K562 (cell line): ENCODE results near the gene GLRX. TPM values are rescaled to one million over a fixed set of nuclear protein-coding genes. Genes with fewer than 3 reads are reported as not detected.

Source experiments
- ATAC-seq: fragments of 200-7000 bp; cut with Tn5 transposase; 3 replicates; pipeline ENCODE4 v1.9.1; 2020; ENCODE audit warnings: moderate library complexity
- BruUV-seq: library from RNA; stranded (reverse); fragments of 400-500 nt; replicated peaks from 2 replicates; lab custom pipeline; 2021; lab: Mats Ljungman, UMichigan
- CTCF ChIA-PET: fragments of 300-600 bp; formaldehyde crosslinking; extraction: SDS; loops from one replicate; lab custom pipeline; 2021; ENCODE audit warnings: low intra/inter-chr PET ratio; lab: Yijun Ruan, JAX
- POLR2A ChIA-PET: fragments of 300-600, 350-650 bp; sonication (Branson Sonifier 250); formaldehyde crosslinking; extraction: SDS; loops from one replicate; lab custom pipeline; 2021; ENCODE audit warnings: antibody characterized with exemption, inconsistent platforms; lab: Yijun Ruan, JAX
- DNase-seq, 4 experiments: peaks; one replicate each; pipeline versions ENCODE4 v3.0.0 to v3.0.0-alpha.2; 2011 to 2018; ENCODE audit warnings: low spot score in 3 of 4, mixed read lengths in 3 of 4; ENCODE audit errors: extremely low read depth in 1 of 4
- FAIRE-seq: peaks from 2 replicates; lab custom pipeline; 2011; peaks lifted over from hg19 to GRCh38; lab: Jason Lieb, UNC
- H2AFZ ChIP-seq: 2 replicates; pipeline ENCODE4 v1.6.0; 2011; ENCODE audit warnings: low read depth, low read length, control low read depth, inconsistent platforms
- H3K27ac ChIP-seq: fragments of 200-600 bp; 3 replicates; pipeline ENCODE4 v1.8.0; 2011; ENCODE audit warnings: low read depth, mild to moderate bottlenecking, control low read depth, inconsistent platforms, low read length, moderate library complexity, mixed read lengths; ENCODE audit errors: extremely low read depth
- H3K27me3 ChIP-seq, 2 experiments: fragments of 300-600 bp in 1 of 2; 2 replicates in 1 of 2; 3 replicates in 1 of 2; pipeline versions ENCODE4 v1.6.0 to v1.8.0; 2011; ENCODE audit warnings: inconsistent platforms in 2 of 2, low read length in 2 of 2, mild to moderate bottlenecking in 1 of 2, mixed read lengths in 1 of 2, moderate library complexity in 1 of 2; ENCODE audit not compliant: control insufficient read depth in 2 of 2, insufficient read depth in 2 of 2
- H3K36me3 ChIP-seq: fragments of 300-600 bp; 3 replicates; pipeline ENCODE4 v1.8.0; 2011; ENCODE audit warnings: mild to moderate bottlenecking, low read length, inconsistent platforms; ENCODE audit not compliant: control insufficient read depth, insufficient read depth
- H3K4me1 ChIP-seq, 2 experiments: fragments of 200-600 bp in 1 of 2; replicated peaks in 1 of 2; 2 replicates in 1 of 2; 3 replicates in 1 of 2; pipeline versions ENCODE4 v1.5.1 to v1.8.0; 2011; ENCODE audit warnings: inconsistent platforms in 2 of 2, low read length in 2 of 2, mild to moderate bottlenecking in 1 of 2, mixed read lengths in 1 of 2, moderate library complexity in 1 of 2; ENCODE audit not compliant: control insufficient read depth in 2 of 2, insufficient read depth in 2 of 2
- H3K4me2 ChIP-seq: 2 replicates; pipeline ENCODE4 v1.6.1; 2011; ENCODE audit warnings: low read length, control low read depth, inconsistent platforms, mixed read lengths; ENCODE audit not compliant: insufficient read depth
- H3K4me3 ChIP-seq: fragments of 200-600 bp; sonication (generic), shearing (Covaris generic); 2 replicates; pipeline ENCODE4 v1.5.1; 2016; ENCODE audit warnings: control low read depth, inconsistent platforms
- H3K79me2 ChIP-seq: fragments of 200-600 bp; 3 replicates; pipeline ENCODE4 v1.8.0; 2011; ENCODE audit warnings: low read length, inconsistent platforms; ENCODE audit not compliant: control insufficient read depth, insufficient read depth
- H3K9ac ChIP-seq, 2 experiments: 2 replicates each; pipeline versions ENCODE4 v1.6.0 to v1.6.1; 2011; ENCODE audit warnings: low read depth in 2 of 2, low read length in 2 of 2, control low read depth in 1 of 2, inconsistent platforms in 1 of 2, mild to moderate bottlenecking in 1 of 2, mixed read lengths in 1 of 2; ENCODE audit not compliant: insufficient read depth in 1 of 2
- H3K9me1 ChIP-seq: one replicate; pipeline ENCODE4 v1.6.0; 2011; ENCODE audit warnings: inconsistent platforms, mild to moderate bottlenecking, low read length, moderate library complexity; ENCODE audit not compliant: control insufficient read depth, insufficient read depth
- H3K9me3 ChIP-seq: replicated peaks from 2 replicates; pipeline ENCODE4 v1.5.1; 2011; ENCODE audit warnings: low read depth, low read length, inconsistent platforms; ENCODE audit not compliant: control insufficient read depth, insufficient read depth
- H4K20me1 ChIP-seq: replicated peaks from 2 replicates; pipeline ENCODE4 v1.6.1; 2011; ENCODE audit warnings: low read length, inconsistent platforms, mixed read lengths; ENCODE audit not compliant: control insufficient read depth, insufficient read depth
- ELF4 ChIP-seq: fragments of 450-650 bp; formaldehyde crosslinking; IDR thresholded peaks from 2 replicates; pipeline ENCODE4 v1.4.0; 2022; ENCODE audit warnings: missing genetic modification characterization
- ELK1 ChIP-seq: sonication (generic); formaldehyde crosslinking; IDR thresholded peaks from 2 replicates; pipeline ENCODE4 v1.8.1; 2022; ENCODE audit warnings: missing genetic modification reagents
- FOXA3 ChIP-seq, 2 experiments: fragments of 450-650 bp in 1 of 2; sonication (generic) in 1 of 2; formaldehyde crosslinking; IDR thresholded peaks in 1 of 2; conservative IDR thresholded peaks in 1 of 2; 2 replicates each; pipeline versions ENCODE4 v1.4.0 to v1.8.0; 2020 to 2022; ENCODE audit warnings: mild to moderate bottlenecking in 2 of 2, missing genetic modification reagents in 1 of 2
- HCFC1 ChIP-seq: IDR thresholded peaks from 2 replicates; pipeline ENCODE4 v1.6.1; 2012; ENCODE audit warnings: low read depth, low read length, improper control_type of control experiment
- HEY1 ChIP-seq: fragments of 250-450 bp; sonication (Bioruptor Pico); IDR thresholded peaks from 2 replicates; pipeline ENCODE4 v1.5.0; 2020; ENCODE audit warnings: mild to moderate bottlenecking, moderate library complexity, borderline replicate concordance
- POLR2B ChIP-seq: fragments of 450-650 bp; IDR thresholded peaks from 2 replicates; pipeline ENCODE4 v1.6.1; 2018; ENCODE audit warnings: low read depth; ENCODE audit not compliant: partially characterized antibody
- POLR2H ChIP-seq: IDR thresholded peaks from 2 replicates; pipeline ENCODE4 v1.6.1; 2016; ENCODE audit warnings: missing genetic modification characterization, low read depth, mild to moderate bottlenecking, control low read depth, missing compliant biosample characterization, moderate library complexity
- PURB ChIP-seq: sonication (generic); formaldehyde crosslinking; IDR thresholded peaks from 2 replicates; pipeline ENCODE4 v1.9.0; 2021; ENCODE audit warnings: low read depth, mild to moderate bottlenecking, missing genetic modification reagents
- SNAPC5 ChIP-seq: fragments of 250-450 bp; sonication (Bioruptor Pico); IDR thresholded peaks from 2 replicates; pipeline ENCODE4 v1.8.0; 2021; ENCODE audit warnings: moderate library complexity, mild to moderate bottlenecking, inconsistent platforms
- TGIF2 ChIP-seq: sonication (generic); formaldehyde crosslinking; IDR thresholded peaks from 2 replicates; pipeline ENCODE4 v1.8.1; 2022; ENCODE audit warnings: mild to moderate bottlenecking, missing genetic modification reagents, moderate library complexity
- TOE1 ChIP-seq, 2 experiments: fragments of 450-650 bp in 1 of 2; sonication (generic) in 1 of 2; formaldehyde crosslinking in 1 of 2; IDR thresholded peaks; 2 replicates each; pipeline versions ENCODE4 v1.7.1 to v1.8.0; 2016 to 2022; ENCODE audit warnings: borderline replicate concordance in 2 of 2, mild to moderate bottlenecking in 2 of 2, antibody characterized with exemption in 1 of 2, inconsistent platforms in 1 of 2, low read depth in 1 of 2, missing genetic modification reagents in 1 of 2, moderate library complexity in 1 of 2
- ZBTB26 ChIP-seq: fragments of 450-650 bp; formaldehyde crosslinking; IDR thresholded peaks from 2 replicates; pipeline ENCODE4 v1.4.0; 2022; ENCODE audit warnings: missing genetic modification characterization
- ZNF347 ChIP-seq: fragments of 450-650 bp; formaldehyde crosslinking; IDR thresholded peaks from 2 replicates; pipeline ENCODE4 v1.4.0; 2020; ENCODE audit warnings: low read depth, mild to moderate bottlenecking, moderate library complexity
- ZNF695 ChIP-seq: fragments of 450-650 bp; formaldehyde crosslinking; IDR thresholded peaks from 2 replicates; pipeline ENCODE4 v1.4.0; 2020; ENCODE audit warnings: mild to moderate bottlenecking, moderate library complexity
- ZNF778 ChIP-seq: fragments of 450-650 bp; formaldehyde crosslinking; IDR thresholded peaks from 2 replicates; pipeline ENCODE4 v1.4.0; 2020; ENCODE audit warnings: mild to moderate bottlenecking, moderate library complexity
- WGBS: fragments of 100-300 bp; shearing (Covaris generic); methylation state at CpG from one replicate; pipeline ENCODE4 v1.1.6; 2016; ENCODE audit warnings: low coverage, mixed read lengths; ENCODE audit not compliant: insufficient coverage; ENCODE audit errors: missing lambda C conversion rate; 5-methylcytosine and 5-hydroxymethylcytosine counted together
- in situ Hi-C: fragments of 300-500 bp; cut with MboI; formaldehyde crosslinking; loops from 4 replicates; pipeline ENCODE4 v1.15.0; 2018; ENCODE audit warnings: inconsistent platforms, mixed read lengths
- intact Hi-C: fragments of 100-400 bp; cut with micrococcal nuclease; formaldehyde crosslinking; loops from 2 replicates; pipeline ENCODE4 v1.14.2; 2022
- polyA plus RNA-seq, 8 experiments: library from polyadenylated mRNA; depleted of rRNA in 4 of 8; stranded (reverse) in 5 of 8; unstranded in 3 of 8; fragments of >200 nt; fragmentation: Nextera tagmentation in 2 of 8; fragmentation: Illumina TruSeq in 1 of 8; extraction: Ambion mirVana in 2 of 8; extraction: Trizol in 1 of 8; gene quantifications; 2 replicates each; pipeline versions ENCODE4 v1.2.1 to v1.2.3, GENCODE V29; 2011 to 2014; ENCODE audit warnings: inconsistent platforms in 1 of 8, missing spikeins in 1 of 8
- total RNA-seq, 7 experiments: library from RNA; depleted of rRNA in 6 of 7; stranded (reverse); fragments of >200 nt in 6 of 7; fragmentation: Illumina TruSeq in 2 of 7; extraction: Trizol in 2 of 7; gene quantifications; 2 replicates each; pipeline versions ENCODE4 v1.2.1 to v1.2.3, GENCODE V29; 2011 to 2021; ENCODE audit warnings: low replicate concordance in 1 of 7

Gene GLRX
- total and polyA plus RNA-seq, 9 of the 15 experiments (the other 6 are each of a cell fraction or from before 2014, with no cell fraction given): 2.3 to 11.2 (median 4.6) TPM

- H3K4me2 ChIP-seq: no peak overlapping the region
- intact Hi-C loops (no loop called here), in situ Hi-C loops (no loop called here)
- H3K9me3 ChIP-seq: no peaks in the 10 kb centered on the region
- H3K36me3 ChIP-seq: no peaks in the 10 kb centered on the region
- no TSS peak for BruUV-seq
- CTCF ChIA-PET: no interaction called here
- H4K20me1 ChIP-seq: no peaks in the 10 kb centered on the region
- H2AFZ ChIP-seq: no peak overlapping the region
- H3K79me2 ChIP-seq: no peaks in the 10 kb centered on the region
- H3K4me3 ChIP-seq: no peak overlapping the region
- TF ChIP-seq ZNF347 (CRISPR knock-in tag): no peak
- no peak for TF ChIP-seq FOXA3 (CRISPR knock-in tag; conservative IDR thresholded peaks at IDR 0.05 in 1 of 2, IDR thresholded peaks at IDR 0.05 in 1 of 2)
- TF ChIP-seq SNAPC5 (CRISPR knock-in tag): no peak
- no peak for TF ChIP-seq TOE1 (IDR thresholded peaks at IDR 0.05; ENCODE audit: borderline replicate concordance)
- TF ChIP-seq TOE1 (CRISPR knock-in tag; IDR thresholded peaks at IDR 0.05; ENCODE audit: borderline replicate concordance, low read depth): no peak
- TF ChIP-seq ELK1 (CRISPR knock-in tag): no peak
- TF ChIP-seq TGIF2 (CRISPR knock-in tag): no peak
- TF ChIP-seq POLR2H (tag): no peak
- no peak for TF ChIP-seq ZNF695 (CRISPR knock-in tag)
- TF ChIP-seq ELF4: no peak
- no peak for TF ChIP-seq PURB
- TF ChIP-seq ZNF778 (CRISPR knock-in tag): no peak
- TF ChIP-seq HCFC1: no peak
- no peak for TF ChIP-seq ZBTB26
- no peak for TF ChIP-seq POLR2B
- no peak for TF ChIP-seq HEY1 (CRISPR knock-in tag)
- peaks cover 7 to 10% of the 10 kb centered on the region in 2 experiments; a peak in 3 of 5 replicates for H3K4me1 ChIP-seq
- FAIRE-seq (no peak), DNase-seq (no peak), ATAC-seq (no peak)
- POLR2A ChIA-PET: no interaction called here
- no peak overlapping the region for H3K27ac ChIP-seq
- no peak overlapping the region; a peak in 1 of 4 replicates for H3K9ac ChIP-seq
- H3K9me1 ChIP-seq: no peaks in the 10 kb centered on the region
- H3K27me3 ChIP-seq: no peaks in the 10 kb centered on the region
- 58% methylated on average over 11 of the region's 12 CpGs for WGBS
Observed at GRCh38 chr5:95817430-95817829, 5.1 kb downstream of the GLRX start.
